ENCODE data around the gene CAMK4. TPM values are rescaled to one million over a fixed set of nuclear protein-coding genes. Genes with fewer than 3 reads are reported as not detected.
A peak's percentile ranks its signal among the peaks of the same experiment; 100 is the strongest.
"Not testable (repeated sequence)": the region's sequence is repeated elsewhere in the genome, so short reads cannot be mapped to it uniquely, and the experiment has no call there.

The CAMK4 gene
- total RNA-seq, 1 donor from 2014 or later: 1.6 TPM

GRCh38 chr5:111259636-111260035 lies 35.5 kb downstream of the CAMK4 start:
- no peak for ATAC-seq

GRCh38 chr5:111261610-111262009 lies 37.4 kb downstream of the CAMK4 start:
- no peak for ATAC-seq

- no peak for ATAC-seq
These were observed 38.0 kb downstream of the CAMK4 start for GRCh38 chr5:111262153-111262552.

- no peak for ATAC-seq
These were observed 38.6 kb downstream of the CAMK4 start for GRCh38 chr5:111262815-111263214.

GRCh38 chr5:111266491-111266890 lies 42.3 kb downstream of the CAMK4 start:
- ATAC-seq: peak; percentile 70

GRCh38 chr5:111268300-111268699 lies 44.1 kb downstream of the CAMK4 start:
- ATAC-seq: no peak

- no peak for ATAC-seq
These were observed 47.7 kb downstream of the CAMK4 start for GRCh38 chr5:111271885-111272284.

- ATAC-seq: no peak
These were observed 52.9 kb downstream of the CAMK4 start for GRCh38 chr5:111277061-111277460.

GRCh38 chr5:111278858-111279504 lies 54.8 kb downstream of the CAMK4 start:
- peak; percentile 90 for ATAC-seq

- ATAC-seq: no peak
These were observed 56.2 kb downstream of the CAMK4 start for GRCh38 chr5:111280282-111280951.

- ATAC-seq: no peak
These were observed 58.6 kb downstream of the CAMK4 start for GRCh38 chr5:111282798-111283197.

GRCh38 chr5:111284825-111285224 lies 60.6 kb downstream of the CAMK4 start:
- no peak for ATAC-seq

- ATAC-seq: no peak
These were observed 70.4 kb downstream of the CAMK4 start for GRCh38 chr5:111294551-111294950.

- ATAC-seq: no peak
These were observed 71.5 kb downstream of the CAMK4 start for GRCh38 chr5:111295649-111296048.

- no peak for ATAC-seq
These were observed 72.4 kb downstream of the CAMK4 start for GRCh38 chr5:111296570-111296969.

GRCh38 chr5:111299067-111299481 lies 74.9 kb downstream of the CAMK4 start:
- peak; percentile 48 for ATAC-seq

- ATAC-seq: no peak
These were observed 75.7 kb downstream of the CAMK4 start for GRCh38 chr5:111299831-111300432.

- no peak for ATAC-seq
These were observed 77.1 kb downstream of the CAMK4 start for GRCh38 chr5:111301264-111301663.

GRCh38 chr5:111302043-111302442 lies 77.9 kb downstream of the CAMK4 start:
- ATAC-seq: not testable (repeated sequence)

- no peak for ATAC-seq
These were observed 84.8 kb downstream of the CAMK4 start for GRCh38 chr5:111308951-111309350.

GRCh38 chr5:111309384-111309783 lies 85.2 kb downstream of the CAMK4 start:
- ATAC-seq: no peak

- no peak for ATAC-seq
These were observed 86.8 kb downstream of the CAMK4 start for GRCh38 chr5:111310711-111311620.

- no peak for ATAC-seq
These were observed 87.5 kb downstream of the CAMK4 start for GRCh38 chr5:111311666-111312065.
